Breast epithelium (tissue), 3 donors: ENCODE data around the gene TMC5.

Source experiments
- CTCF ChIP-seq, 3 donors: fragments of 450-650 bp; IDR thresholded peaks; one replicate each; pipeline ENCODE4 v1.5.1; 2016 to 2017; ENCODE audit warnings: antibody characterized with exemption in 3 of 3, mild to moderate bottlenecking in 3 of 3, moderate library complexity in 3 of 3
- POLR2A ChIP-seq: fragments of 450-650 bp; IDR thresholded peaks from one replicate; pipeline ENCODE4 v1.6.1; 2016; ENCODE audit warnings: antibody characterized with exemption, mild to moderate bottlenecking, moderate library complexity

- TF ChIP-seq POLR2A = no peak
- TF ChIP-seq CTCF (IDR thresholded peaks at IDR 0.05) = no peak
Observed at GRCh38 chr16:19512297-19512696, 94.6 kb downstream of the TMC5 start.
